ENCODE data around the gene CSNK2A3.
"Not testable (repeated sequence)": the region's sequence is repeated elsewhere in the genome, so short reads cannot be mapped to it uniquely, and the experiment has no call there.

GRCh38 chr11:11352878-11353277, at the start of gene CSNK2A3:
- not testable (repeated sequence) for TF ChIP-seq PPARA (CRISPR knock-in tag; IDR thresholded peaks at IDR 0.05; ENCODE audit: borderline replicate concordance); ZNF565 (CRISPR knock-in tag; conservative IDR thresholded peaks at IDR 0.05; ENCODE audit: low read depth)

Measured in SK-N-SH treated with all-trans-retinoic acid at 6 μM for 48 hours (cell line).